NCI-H446 (cell line): ENCODE measurements around the gene NSMCE3.
"Not testable (repeated sequence)": the region's sequence is repeated elsewhere in the genome, so short reads cannot be mapped to it uniquely, and the experiment has no call there.

ENCODE experiments used
- DNase-seq, 2 experiments: peaks; one replicate each; lab custom pipeline; 2025; lab: John Stamatoyannopoulos, UW

NSMCE3 gene

DNA sequence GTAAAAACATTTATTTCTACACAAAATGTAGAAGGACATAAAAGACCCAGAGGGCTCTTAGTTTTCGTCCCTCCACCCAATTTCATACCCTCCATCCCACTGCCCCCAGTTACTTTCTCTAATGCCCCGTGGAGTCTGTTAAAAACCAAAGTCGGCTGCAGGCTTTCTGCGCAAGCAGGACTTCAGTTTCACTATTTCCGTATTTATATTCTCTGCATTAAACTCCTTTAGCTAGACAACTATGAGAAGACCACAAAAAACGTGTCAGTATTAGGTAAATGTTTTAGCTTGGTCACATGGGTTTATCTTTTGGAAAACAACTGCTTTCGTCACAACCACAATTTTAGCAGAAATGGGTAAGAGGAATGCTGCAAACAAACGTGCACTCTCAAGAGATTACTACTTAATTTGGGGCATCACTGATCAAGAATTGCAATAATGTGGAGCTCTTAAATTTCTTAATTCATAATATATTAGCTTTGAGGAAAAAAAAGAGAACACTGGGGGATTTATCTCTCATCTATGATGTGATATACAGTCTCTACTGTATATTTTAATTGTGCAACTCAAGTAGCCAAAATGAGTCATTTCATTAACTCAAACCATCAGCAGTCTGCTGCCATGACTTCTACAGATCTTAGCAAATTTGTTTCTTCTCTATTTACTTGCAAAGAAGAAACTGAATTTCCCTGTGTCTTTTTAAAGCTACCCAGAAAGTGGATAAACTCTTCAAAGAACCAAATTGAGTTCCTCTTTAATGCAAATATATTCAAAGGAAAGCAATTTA lies 740 bp upstream of the NSMCE3 start:
- DNase-seq = no peak

DNA sequence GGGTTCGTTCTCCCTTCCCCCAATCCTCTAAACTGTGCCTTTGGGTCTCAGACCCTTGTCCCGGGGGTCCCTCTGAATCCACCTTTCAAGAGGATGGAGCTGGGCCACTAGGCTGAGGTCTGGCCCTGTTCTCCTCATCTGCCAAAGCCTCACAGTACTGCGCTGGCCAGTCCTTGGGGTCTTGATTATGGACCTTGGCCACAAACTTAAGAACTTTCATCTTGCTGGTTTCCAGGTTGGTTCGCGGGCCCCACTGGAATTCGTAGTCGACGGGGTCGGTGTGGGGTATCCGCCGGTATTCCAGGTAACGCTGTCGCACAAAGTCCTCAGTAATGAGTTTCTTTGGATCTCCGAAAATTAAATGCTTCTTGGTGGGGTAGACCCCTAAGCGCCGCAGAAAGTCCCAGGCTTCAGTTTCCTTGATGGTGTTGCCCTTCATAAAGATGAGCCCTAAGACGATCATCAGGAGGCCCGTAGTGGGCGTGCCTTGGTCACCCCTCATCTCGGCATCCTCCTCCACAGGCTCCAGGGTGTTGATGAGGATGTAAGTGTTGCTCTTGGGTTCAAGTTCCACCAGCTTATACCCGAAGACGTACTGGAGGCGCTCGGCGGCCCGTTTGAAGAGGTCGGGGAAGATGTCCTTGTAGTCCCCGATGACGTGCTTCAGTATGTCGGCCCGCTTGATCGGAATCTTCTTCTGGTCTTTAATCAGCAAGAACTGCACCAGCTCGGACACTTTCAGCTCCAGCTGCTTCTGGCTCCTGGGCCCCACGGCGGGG lies 727 bp downstream of the NSMCE3 start:
- peak in 1 of 2 experiments; percentile 9 for DNase-seq

GRCh38 chr15:29266052-29266582 lies 3.5 kb downstream of the NSMCE3 start:
- no peak for DNase-seq

DNA sequence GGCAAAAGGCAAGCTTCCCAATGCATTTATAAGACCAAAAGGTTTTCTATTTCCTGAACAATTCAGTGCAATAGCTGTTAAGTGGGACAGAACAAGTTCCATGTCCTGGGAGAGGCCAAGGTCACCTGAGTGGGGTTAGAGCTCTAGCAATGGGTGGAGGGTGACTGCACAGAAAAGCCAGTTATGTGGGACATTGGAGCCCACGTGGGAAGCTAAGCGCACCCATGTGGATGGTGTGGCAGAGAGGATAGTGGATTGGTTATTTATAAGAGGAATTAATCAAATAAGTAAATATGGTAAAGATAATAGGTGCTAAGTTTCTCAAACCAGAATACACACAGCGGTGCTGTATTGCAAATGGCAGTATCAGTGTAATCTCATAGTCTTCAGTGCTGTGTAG lies 6.3 kb downstream of the NSMCE3 start:
- no peak for DNase-seq

- no peak for DNase-seq
Measured at GRCh38 chr15:29262738-29263137, 6.9 kb downstream of the NSMCE3 start.

DNA sequence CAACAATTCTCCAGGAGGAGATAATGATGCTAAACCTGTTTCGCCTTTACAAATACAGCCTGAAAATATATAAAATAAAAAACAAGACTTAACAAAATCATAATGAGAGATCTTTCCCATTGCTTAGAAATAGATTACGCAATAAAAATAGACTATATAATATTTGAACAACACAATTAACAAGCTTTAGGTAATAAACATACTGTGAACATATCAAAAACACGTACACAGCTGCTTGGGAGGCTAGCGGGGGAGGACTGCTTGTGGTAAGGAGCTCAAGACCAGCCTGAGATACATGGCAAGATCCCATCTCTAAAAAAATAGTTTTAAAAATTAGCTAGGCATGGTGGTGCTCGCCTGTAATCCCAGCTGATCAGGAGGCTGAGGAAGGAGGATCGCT lies 8.7 kb downstream of the NSMCE3 start:
- DNase-seq = no peak

DNA sequence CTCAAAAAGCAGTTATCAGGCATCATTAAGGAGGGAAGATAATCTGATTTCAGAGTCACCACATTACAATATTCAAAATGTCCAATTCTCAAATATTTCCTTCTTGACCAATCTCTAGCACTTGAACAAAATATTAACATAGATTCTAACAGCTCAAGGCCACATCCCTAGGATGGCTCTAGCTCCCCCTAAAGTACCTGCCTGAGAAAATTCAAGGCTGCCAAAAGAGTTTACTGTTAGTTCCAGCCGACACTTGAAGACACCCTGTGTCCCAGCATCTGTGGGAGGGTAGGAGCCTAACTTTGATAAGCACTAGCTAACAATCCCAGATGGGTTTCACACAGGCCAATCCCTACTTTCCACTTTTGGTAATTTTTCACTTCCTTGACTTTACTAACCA lies 10.4 kb downstream of the NSMCE3 start:
- no peak for DNase-seq

DNA sequence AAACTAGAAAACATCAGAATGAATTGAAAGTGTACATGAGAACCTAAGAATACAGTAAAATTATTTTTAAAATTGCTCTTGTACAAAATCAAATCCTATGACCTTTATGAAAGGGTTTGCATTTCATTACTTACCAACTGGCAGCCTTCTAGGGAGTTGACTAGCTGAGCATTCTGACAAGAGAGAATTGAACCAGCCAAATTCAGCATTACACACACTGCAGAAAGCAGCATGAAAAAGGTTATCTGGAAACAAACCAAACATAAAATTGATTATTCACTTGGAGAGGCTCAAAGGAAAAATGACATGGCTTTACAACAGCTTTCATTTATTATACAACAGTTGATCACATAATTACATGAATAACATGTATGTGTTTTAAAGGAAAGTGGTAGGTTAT lies 17.4 kb downstream of the NSMCE3 start:
- no peak for DNase-seq

- no peak for DNase-seq
Measured at GRCh38 chr15:29244544-29244943, 25.1 kb downstream of the NSMCE3 start.

DNA sequence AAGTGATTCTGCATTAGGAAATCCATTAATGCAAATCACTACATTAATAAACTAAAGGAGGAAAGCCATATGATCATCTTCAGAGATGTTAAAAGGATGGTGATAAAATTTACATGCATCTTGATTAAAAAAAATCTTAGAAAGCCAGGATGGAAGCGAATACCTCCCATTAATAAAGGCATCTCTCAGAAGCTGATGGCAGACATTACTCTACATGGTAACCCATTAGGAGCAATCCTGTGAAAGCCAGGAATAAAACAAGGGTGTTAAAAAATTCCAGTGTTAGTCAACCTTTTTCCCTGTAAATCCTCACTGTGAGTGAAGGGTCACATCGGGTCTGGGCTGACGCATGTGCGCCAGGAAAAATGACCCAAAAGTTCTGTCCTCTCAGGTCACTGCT lies 25.5 kb downstream of the NSMCE3 start:
- no peak for DNase-seq

DNA sequence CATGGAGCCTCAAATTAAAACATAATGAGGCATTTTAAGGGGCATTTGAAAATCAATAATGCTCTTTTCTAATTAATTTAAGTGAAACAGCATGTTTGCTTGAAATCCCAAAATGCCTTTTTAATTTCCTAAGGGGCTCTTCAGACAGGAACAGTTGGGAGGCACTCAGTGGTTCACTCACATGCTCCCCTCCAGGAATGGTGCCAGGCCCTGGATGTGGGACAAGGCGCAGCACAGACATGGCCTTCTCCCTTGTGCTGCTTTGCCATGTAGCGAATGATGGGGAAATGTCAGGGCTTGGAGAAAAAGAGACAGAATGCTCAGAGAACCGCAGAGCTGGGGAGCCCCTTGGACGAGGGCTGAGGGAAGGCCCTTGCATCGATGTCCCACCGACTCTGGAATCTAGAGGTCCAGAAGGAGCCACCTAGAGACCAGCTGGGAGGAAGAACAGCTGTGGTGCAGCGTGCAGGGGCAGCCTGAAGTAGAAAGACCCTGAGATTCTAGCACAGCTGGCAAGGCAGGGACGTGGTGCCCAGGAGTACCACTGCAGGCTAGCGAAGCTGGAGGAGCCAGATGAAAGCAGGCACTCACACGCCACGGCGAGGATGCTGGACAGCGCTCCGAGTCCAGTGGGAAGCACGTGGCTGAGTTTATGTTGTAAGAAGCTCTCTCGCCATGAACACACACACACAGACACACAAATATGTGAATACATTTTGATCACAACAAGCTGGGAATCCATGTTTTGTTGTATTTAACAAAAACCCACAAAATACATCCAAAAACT lies 27.0 kb downstream of the NSMCE3 start:
- DNase-seq = no peak

GRCh38 chr15:29241207-29241606 lies 28.4 kb downstream of the NSMCE3 start:
- DNase-seq = no peak

DNA sequence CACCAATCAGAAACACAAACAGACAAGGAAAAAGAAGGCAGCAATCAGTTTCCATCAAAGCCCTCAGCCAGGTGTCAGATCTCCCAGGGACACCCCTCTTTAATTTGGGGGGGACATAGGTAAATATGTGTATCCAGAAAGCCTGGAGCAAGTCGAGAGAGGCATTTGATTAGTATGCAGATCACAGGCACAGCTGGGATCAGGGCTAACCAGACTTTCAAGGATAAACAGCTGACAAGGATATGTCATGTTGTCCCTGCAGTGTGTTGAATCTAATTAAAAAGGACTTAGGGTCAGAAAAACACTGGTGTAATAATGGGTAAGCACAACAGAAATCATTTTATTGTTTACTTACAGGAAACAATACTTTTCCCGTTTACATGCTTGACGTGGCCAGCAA lies 30.2 kb downstream of the NSMCE3 start:
- DNase-seq = no peak

DNA sequence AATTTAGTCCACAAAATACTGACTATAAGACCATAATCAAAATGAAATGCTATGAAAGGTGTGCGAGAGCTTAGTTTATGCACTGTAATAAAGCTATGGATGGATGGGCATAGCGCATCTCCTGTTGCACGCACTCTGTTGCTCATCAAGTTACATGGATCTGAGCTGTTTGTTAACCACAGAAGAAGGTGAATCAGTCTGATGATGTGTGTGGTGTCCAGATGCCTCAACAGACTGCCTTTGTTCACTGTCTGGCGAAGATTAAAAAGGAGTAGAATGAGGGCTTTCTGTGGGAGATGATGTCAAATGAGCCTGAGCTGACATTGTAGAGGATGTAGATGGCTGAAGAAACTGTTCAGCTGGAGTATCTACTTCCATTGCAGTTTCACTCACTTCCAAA lies 36.1 kb downstream of the NSMCE3 start:
- no peak for DNase-seq

DNA sequence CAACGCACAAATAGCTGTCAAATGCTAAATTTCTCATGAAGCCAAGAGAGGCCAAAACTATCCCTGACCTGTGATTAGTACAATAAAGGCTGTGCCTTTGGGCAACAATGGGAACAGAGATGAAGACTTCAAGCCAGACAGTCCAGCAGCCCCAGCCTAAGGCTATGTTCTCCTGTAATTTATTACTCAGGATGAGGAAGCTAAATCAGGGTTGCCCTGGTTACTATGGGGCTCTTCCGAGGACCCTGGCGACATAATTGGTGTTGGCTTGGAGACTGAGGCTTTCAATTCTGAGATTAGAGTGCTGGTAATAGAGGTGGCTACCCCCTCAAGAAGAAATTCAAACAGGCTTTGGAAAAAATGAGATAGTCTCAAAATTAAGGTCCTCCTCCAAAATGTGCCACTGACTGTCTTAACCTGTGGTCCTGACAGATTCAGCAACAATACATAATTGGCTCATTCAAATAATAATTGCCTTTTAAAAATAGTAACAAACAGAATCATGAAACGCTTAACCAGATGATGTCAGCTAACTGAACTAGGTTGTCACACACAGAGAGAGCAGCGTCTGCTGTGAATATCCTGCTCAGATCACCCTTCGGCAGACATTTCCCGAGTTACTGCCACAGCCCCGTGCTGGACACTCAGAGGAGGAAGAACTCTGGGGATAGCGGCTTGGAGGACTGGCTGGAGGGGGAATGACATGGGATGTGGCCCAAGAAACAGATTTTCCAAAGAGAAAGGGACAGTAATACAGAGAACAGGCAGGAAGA lies 43.0 kb downstream of the NSMCE3 start:
- DNase-seq = no peak

DNA sequence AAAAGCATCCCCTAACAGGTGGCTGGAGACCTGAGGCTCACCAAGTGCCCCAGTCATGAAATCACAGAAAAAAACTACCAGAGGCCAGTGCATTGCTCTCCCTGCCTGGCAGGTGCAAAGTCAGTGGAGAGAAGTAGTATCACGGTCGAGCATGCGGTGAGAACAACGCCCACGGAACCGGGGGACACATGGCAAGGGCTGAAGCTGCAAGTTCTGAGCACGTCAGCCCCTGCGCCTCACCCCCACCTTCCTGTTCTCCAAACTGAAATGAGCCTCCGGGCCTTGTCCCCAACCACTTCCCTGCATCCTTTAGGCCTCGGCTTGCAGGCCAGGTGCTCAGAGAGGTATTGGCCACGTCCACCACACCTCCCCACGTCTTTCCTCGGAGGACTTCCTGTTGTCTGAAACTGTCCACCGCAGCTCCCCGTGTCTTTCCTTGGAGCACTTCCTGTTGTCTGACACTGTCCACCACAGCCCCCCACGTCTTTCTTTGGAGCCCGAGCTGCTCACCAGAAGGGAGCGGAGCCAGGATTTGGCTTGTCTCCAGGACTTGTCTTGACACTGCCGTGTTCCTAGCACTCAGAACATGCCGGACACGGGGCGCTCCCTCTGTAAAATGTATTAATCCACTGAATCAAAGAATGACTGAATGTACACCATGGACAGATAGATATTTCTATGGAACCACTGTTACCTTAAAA lies 43.9 kb downstream of the NSMCE3 start:
- no peak for DNase-seq

DNA sequence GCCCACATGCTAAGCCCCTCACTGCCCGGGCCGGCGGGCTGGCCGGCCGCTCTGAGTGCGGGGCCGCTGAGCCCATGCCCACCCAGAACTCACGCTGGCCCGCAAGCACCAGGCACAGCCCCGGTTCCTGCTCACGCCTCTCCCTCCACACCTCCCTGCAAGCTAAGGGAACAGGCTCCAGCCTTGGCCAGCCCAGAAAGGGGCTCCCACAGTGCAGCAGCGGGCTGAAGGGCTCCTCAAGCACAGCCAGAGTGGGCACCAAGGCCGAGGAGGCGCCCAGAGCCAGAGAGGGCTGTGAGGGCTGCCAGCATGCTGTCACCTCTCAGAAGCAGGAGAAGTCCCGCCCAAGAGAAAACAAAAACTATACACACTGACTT lies 44.6 kb downstream of the NSMCE3 start:
- not testable (repeated sequence) for DNase-seq

GRCh38 chr15:29224235-29224986 lies 45.2 kb downstream of the NSMCE3 start:
- not testable (repeated sequence) for DNase-seq

GRCh38 chr15:29223640-29224039 lies 46.0 kb downstream of the NSMCE3 start:
- no peak for DNase-seq

DNA sequence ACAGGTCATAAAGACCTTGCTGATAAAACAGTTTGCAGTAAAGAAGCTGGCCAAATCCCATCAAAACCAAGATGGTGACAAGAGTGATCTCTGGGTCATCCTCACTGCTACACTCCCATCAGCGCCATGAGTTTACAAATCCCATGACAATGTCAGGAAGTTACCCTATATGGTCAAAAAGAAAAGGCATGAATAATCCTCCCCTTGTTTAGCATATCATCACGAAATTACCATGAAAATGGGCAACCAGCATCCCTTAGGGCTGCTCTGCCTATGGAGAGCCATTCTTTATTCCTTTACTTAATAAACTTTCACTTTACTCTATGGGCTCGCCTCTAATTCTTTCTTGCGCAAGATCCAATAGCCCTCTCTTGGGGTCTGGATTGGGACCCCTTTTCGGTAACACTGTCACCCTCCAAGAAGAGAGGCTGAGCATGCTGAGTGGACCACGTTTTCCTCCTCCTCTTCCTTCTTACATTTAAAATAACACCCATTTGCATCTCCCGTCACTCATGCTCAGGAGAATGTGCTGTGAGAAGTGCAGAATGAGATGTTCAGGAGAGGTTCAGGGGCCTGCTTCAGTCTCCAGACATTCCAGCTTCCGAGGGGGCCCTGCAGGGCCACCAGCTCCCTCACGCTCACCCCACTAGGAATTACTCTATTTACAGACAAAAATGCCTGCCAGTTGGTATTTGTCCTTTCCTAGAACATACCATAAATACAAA lies 47.3 kb downstream of the NSMCE3 start:
- no peak for DNase-seq
